GM19193 (cell line): Measurements from ENCODE around the gene NMNAT3.

Experiments
- POLR2A ChIP-seq: IDR thresholded peaks from 4 replicates; pipeline ENCODE4 v1.6.1; 2011; ENCODE audit not compliant: insufficient read depth, insufficient read length; ENCODE audit errors: extremely low read depth

Gene NMNAT3

GRCh38 chr3:139577346-139577745, 100.4 kb downstream of the NMNAT3 start:
- TF ChIP-seq POLR2A = no peak

- TF ChIP-seq POLR2A = no peak
These were observed 103.5 kb downstream of the NMNAT3 start for GRCh38 chr3:139574026-139574947.

- TF ChIP-seq POLR2A = no peak
These were observed 104.7 kb downstream of the NMNAT3 start for GRCh38 chr3:139572847-139573672.

GRCh38 chr3:139571711-139572110, 106.1 kb downstream of the NMNAT3 start:
- no peak for TF ChIP-seq POLR2A

GRCh38 chr3:139564294-139564861, 113.4 kb downstream of the NMNAT3 start:
- TF ChIP-seq POLR2A = no peak

- TF ChIP-seq POLR2A = no peak
These were observed 115.7 kb downstream of the NMNAT3 start for GRCh38 chr3:139561959-139562676.

- TF ChIP-seq POLR2A = no peak
These were observed 116.4 kb downstream of the NMNAT3 start for GRCh38 chr3:139561255-139561817.

GRCh38 chr3:139560411-139560810, 117.4 kb downstream of the NMNAT3 start:
- no peak for TF ChIP-seq POLR2A

GRCh38 chr3:139559541-139559940, 118.2 kb downstream of the NMNAT3 start:
- no peak for TF ChIP-seq POLR2A

- no peak for TF ChIP-seq POLR2A
These were observed 119.2 kb downstream of the NMNAT3 start for GRCh38 chr3:139558351-139559266.

GRCh38 chr3:139557041-139557440, 120.7 kb downstream of the NMNAT3 start:
- TF ChIP-seq POLR2A = no peak

- no peak for TF ChIP-seq POLR2A
These were observed 122.5 kb downstream of the NMNAT3 start for GRCh38 chr3:139555249-139555648.

GRCh38 chr3:139554628-139555027, 123.1 kb downstream of the NMNAT3 start:
- no peak for TF ChIP-seq POLR2A
